HuH-7.5 (cell line): ENCODE measurements around the gene ANKRD10.

Experiments used
- DNase-seq: peaks from one replicate; pipeline ENCODE4 v3.0.0; 2011; ENCODE audit warnings: low spot score

ANKRD10 gene

GRCh38 chr13:110885966-110886869 is 28.7 kb downstream of the ANKRD10 start:
- no peak for DNase-seq

DNA sequence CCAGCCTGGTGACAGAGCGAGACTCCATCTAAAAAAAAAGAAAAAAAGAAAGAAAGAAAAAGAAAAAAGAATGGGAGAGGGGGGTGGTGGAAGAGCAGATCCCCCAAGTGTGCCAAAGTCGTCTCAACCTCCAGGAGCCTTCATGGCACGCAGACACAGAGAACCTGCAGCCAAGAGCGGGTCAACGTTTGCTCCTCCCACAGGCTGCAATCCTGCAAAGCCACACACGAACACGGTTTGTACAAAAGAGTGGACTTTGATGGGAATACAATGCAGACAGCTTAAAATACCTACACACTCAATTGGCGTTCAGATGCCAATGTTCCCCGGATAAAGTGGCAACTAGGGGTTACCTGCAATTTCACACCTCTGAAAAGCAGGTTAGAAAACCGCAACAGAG is 29.4 kb downstream of the ANKRD10 start:
- no peak for DNase-seq

GRCh38 chr13:110884517-110884916 is 30.4 kb downstream of the ANKRD10 start:
- no peak for DNase-seq

DNA sequence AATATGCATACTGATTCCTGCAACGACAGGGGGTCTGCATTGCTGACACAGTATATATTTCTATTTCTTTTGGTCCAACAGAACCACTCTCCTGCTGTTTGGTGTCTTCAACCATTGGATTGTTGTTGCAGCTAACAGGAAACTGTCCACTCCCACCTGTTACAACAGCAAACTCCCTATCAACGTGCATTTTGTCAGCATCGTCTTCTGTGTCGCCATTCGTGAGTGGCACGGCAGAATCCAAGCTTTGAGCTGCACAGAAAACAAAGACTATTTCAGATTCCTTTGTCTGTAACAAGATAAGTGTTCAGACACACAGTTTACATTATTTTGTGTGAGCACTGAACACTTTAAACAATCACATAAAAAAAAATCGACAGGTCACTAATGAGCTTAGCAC is 31.3 kb downstream of the ANKRD10 start:
- no peak for DNase-seq

- no peak for DNase-seq
Measured at GRCh38 chr13:110882972-110883371, 31.9 kb downstream of the ANKRD10 start.

DNA sequence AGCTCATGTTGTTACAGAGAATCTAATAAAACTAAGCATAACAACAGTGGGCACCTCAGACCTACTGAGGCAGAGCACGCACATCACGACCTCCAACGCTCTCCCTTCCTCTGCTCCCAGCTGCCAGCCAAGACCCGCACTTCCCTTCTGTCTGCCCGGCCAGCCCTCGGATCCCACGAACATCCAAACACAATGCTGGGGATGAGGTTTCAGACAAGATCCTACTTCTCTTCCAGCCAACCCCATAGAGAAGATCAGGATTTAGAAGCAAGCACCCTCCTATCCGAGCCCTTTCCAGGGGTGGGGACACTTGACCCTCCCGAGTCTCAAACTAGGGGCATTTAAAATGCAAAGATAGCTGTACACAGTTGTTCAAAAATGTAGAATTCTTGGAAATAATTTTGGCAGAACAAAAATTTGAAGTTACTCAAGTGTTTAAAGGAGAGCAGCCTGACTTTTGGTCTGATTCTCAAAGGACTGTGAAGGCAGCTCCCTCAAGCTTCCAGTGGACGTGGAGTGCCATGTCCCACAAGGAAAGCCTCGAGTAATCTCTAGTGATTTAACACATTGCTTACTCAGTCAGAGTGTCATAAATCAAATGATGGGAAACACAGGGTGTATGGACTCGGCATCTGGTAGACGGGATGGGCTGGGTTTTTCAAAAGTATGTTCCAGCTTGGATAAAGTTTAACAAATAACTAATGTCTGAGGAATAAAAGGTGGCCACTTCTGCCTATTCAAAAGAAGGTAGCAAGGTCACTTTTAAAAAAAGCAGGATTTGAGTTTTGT is 32.8 kb downstream of the ANKRD10 start:
- no peak for DNase-seq

DNA sequence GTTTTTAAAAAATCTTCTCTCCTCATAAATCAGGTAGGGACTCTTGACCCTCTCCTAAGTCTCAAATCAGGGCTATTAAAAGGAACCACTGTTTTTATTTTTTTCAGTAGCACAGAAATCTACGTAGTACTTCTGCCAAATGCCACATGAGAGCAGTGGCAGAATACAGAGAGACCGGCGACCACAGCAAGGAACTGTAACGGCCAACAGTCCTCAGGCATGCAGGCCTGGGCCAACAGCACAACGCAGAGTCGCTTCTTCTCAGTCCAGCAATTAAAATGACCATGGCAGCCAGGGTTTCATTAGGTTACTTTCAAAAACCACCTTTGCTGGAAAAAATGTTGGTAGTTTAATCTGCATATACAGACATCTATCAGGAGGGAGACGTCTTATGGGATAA is 34.2 kb downstream of the ANKRD10 start:
- no peak for DNase-seq

DNA sequence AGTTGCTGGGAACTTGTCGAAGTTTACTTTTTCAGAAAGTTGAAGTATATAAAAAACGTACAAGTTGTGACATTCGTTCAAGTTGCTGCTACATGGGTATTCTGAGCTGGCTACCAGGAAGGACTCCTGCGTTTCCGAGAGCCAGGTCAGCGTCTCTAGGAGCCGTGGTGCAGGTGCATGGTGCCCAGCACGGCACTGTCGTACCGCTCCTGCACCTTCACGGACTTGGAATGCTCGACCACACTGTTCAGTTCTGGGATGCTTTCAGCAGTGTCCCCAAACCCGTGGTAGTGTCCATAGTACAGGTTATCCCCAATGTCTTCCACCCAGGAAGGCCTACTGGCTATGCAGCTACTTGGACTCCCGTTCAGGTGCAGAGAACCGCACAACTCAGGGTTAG is 35.4 kb downstream of the ANKRD10 start:
- no peak for DNase-seq

GRCh38 chr13:110877737-110878258 is 37.1 kb downstream of the ANKRD10 start:
- no peak for DNase-seq

DNA sequence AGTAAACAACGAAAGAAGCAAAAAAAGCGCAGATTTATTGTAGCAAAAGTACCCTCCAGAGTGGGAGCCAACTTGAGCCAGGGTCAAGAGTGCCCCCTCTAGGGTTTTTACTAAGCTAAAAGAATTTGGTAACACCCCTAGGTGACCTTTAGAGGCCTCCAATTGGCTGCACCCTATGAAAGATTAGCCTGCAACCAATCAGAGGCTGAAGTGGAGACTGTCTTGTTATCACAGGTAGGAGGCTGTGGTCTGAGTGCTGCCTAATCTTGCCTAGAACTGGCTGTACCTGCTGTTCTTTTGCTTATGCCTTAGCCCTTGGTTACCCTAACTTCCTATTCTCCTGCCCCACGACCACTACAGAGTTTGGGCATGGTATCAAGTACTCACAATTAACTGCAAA is 38.3 kb downstream of the ANKRD10 start:
- no peak for DNase-seq

DNA sequence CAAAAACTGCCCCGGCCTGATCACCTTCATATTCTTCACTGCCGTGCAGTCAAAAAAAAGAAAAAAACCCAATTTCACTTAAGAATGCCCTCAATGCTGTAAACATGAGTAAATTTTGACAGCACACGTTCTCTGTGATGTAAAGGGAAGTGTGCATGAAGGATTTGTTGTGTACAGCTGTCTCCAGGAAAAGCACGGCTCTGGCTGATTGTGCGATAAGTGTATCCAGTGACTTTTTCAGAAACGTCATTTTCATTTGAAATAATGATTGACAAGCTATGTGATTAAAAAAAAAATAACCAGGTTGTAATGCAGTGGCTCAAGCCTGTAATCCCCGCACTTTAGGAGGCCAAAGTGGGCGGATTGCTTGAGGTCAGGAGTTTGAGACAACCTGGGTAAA is 39.6 kb downstream of the ANKRD10 start:
- no peak for DNase-seq

- peak; percentile 66 for DNase-seq
Measured at GRCh38 chr13:110874508-110874960, 40.3 kb downstream of the ANKRD10 start.

GRCh38 chr13:110873639-110874507 is 41.0 kb downstream of the ANKRD10 start:
- DNase-seq, result no peak

DNA sequence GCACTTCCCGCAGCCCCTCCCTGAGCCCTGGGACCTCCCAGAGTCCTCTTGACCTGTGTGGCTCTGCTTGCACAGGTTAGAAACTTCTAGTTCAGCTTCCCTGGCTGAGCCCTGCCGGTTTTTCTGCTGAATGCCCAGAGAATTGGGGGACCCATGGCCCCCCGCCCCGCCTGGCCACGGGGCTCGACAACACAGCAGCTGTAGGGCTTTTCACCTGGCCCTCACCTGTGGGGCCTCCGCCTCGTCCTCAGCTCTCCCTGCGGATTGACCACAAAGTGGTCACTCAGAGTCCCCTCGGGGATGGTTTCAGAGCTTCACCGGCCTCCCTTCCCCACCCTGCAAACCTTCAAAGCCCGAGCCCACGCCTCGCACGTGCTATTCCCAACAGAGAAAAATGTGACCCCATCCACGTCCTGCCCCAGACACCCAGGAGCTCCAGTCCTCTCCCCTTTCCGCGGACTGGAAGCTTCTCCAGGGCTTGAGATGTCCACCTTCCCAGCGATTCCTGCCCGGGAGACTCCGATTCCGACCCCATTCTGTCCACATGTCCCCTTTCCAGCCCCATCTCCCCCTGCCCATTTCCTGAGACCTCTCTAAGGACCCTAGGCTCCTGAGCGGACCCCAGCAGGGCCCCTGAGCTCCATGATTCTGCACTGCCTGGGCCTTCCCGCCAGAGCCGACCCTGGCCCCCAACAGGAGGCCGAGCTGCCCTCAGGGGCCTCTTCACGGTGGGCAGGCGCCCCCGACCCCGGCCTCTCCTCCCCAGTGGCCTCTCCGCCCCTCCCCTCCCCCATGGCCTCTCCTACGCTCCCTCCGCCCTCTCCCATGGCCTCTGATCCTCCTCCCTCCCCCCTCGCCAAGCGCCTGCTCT is 41.9 kb downstream of the ANKRD10 start:
- DNase-seq, result no peak

DNA sequence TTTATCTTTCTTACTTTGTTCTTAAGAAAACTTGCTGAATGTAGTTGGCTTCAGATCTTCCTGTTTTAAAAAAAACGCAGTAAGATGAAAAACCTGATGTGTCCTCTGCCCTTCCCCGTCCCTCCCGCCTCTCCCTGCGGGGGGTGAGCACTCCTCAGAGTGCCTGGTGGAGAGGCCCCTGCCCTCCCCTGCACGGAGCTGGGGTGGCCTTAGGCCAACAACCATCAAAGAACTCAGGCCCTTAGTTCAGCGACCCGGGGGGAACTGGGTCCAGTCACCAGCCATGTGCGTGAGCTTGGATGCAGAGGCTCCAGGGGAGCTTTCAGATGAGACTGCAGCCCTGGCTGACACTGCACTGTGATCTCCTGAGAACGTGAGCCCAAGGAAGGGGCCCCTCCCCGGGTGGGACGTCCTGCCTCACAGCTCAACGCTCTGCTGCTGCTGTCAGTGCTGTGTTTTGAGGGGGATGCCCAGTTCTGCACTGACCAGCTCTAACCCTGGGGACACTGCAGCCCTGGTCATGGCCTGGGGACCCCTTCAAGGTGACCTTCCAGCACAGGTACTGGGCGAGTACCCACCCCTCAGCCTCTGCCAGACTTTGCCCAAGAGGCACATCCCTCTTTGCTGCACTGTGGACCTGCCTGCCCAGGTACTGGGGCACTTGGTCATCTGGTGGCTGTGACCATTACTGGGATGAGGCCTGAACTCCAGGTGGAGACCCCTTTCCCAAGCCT is 42.7 kb downstream of the ANKRD10 start:
- no peak for DNase-seq

- peak; percentile 32 for DNase-seq
Measured at GRCh38 chr13:110869805-110870706, 44.8 kb downstream of the ANKRD10 start.

DNA sequence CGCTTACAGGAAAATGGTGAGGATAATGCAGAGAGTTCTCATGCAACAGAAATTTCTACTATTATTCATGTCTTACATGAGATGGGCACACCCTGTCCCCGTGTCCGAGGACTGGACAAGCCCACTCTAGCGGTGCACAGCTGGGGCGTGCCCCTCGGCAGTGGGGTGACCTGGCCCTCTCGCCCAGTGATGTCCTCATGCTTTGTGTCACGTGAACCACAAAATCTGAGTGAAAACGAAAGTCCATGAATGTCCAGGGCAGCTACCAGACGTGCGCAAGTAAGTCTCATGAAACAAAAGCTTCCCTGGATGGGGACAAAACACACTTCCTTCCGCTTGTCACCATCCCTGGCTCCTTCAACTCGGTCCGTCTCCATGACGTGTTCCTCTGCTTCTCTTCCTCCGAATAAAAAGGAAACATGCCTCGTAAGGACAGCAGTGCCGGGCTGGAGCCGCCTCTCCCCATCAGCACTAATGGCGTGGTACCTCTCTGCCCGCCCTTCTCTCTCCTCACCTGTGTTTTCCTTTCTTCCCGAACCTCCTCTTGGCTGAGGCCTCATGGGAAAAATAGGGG is 45.6 kb downstream of the ANKRD10 start:
- no peak for DNase-seq

DNA sequence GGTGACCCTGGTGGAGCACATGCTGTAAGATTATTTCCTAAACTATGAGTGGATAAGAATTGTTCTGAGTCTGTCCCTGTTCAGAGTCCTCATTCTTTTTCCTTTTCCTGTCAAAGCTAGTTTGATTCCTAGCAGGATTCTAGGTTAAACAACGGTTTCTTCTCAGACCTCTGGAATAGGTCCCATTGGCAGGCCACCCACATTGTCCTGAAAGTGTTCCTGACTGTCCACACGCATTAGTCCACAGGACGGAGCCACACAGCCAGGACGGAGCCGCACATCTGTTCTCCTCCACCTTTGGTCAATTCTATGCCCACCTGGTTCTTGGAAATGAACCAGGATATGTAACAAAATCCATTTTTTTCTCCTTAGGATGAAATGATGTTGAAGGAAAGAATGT is 46.1 kb downstream of the ANKRD10 start:
- DNase-seq, result no peak

DNA sequence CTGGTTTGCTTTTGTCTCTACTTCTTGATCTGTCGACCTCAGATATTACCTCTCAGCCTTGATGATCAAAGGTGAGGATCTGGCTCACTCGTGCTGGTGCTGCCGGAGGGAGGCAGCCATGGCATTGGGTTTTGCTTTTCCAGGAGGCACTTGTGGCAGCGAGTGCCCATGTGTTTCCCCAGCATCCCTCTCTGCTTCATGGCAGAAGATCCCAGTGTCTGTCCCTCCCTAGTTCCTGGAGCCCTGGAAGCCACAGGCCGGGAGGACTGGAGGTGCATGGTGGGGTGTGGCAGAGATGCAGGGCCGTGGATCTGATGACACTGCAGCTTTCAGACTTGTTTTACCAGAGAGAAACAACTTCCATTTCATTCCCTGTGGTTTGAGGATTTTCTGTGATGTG is 47.5 kb downstream of the ANKRD10 start:
- DNase-seq, result no peak
